RWPE2 (cell line): ENCODE data around the gene TMA7.
"Not testable (repeated sequence)": the region's sequence is repeated elsewhere in the genome, so short reads cannot be mapped to it uniquely, and the experiment has no call there.

ENCODE experiments used
- ATAC-seq: fragments of 200-7000 bp; cut with Tn5 transposase; 3 replicates; pipeline ENCODE4 v1.9.1; 2021; ENCODE audit warnings: low read depth
- DNase-seq: peaks from one replicate; pipeline ENCODE4 v3.0.0-alpha.2; 2020; ENCODE audit warnings: low spot score
- H3K27ac ChIP-seq: fragments of 450-650 bp; 2 replicates; pipeline ENCODE4 v1.5.1; 2017; ENCODE audit warnings: mild to moderate bottlenecking; ENCODE audit not compliant: poor library complexity, severe bottlenecking
- H3K27me3 ChIP-seq: fragments of 250-450 bp; sonication (Bioruptor Pico); 2 replicates; pipeline ENCODE4 v1.5.1; 2021; ENCODE audit warnings: mild to moderate bottlenecking, moderate library complexity; ENCODE audit not compliant: insufficient read depth, poor library complexity, severe bottlenecking
- H3K36me3 ChIP-seq: fragments of 250-450 bp; sonication (Bioruptor Pico); 2 replicates; pipeline ENCODE4 v1.5.1; 2020; ENCODE audit warnings: low read depth, mild to moderate bottlenecking, moderate library complexity
- H3K4me1 ChIP-seq: fragments of 250-450 bp; sonication (Bioruptor Pico); 2 replicates; pipeline ENCODE4 v1.5.1; 2021; ENCODE audit warnings: mild to moderate bottlenecking, moderate library complexity; ENCODE audit not compliant: insufficient read depth, poor library complexity, severe bottlenecking
- H3K4me3 ChIP-seq: fragments of 250-450 bp; sonication (Bioruptor Pico); 2 replicates; pipeline ENCODE4 v1.5.1; 2021; ENCODE audit warnings: mild to moderate bottlenecking, moderate library complexity; ENCODE audit not compliant: severe bottlenecking
- H3K9me3 ChIP-seq: fragments of 250-450 bp; sonication (Bioruptor Pico); 2 replicates; pipeline ENCODE4 v1.5.1; 2021; ENCODE audit warnings: mild to moderate bottlenecking, moderate library complexity; ENCODE audit not compliant: severe bottlenecking
- TF ChIP-seq, protein P1 (sequence below): fragments of 450-650 bp; IDR thresholded peaks from one replicate; pipeline ENCODE4 v1.5.1; 2017; ENCODE audit warnings: mild to moderate bottlenecking, moderate library complexity; ENCODE audit not compliant: poor library complexity, severe bottlenecking

The TMA7 gene

GRCh38 chr3:48398701-48399386 is 41.2 kb upstream of the TMA7 start:
- DNase-seq (no peak), ATAC-seq (no peak)
- Histone ChIP-seq H3K4me3 (no peak overlapping the region), H3K27ac (no peak overlapping the region), H3K4me1 (peaks cover 15% of the 10 kb centered on the region), H3K36me3 (peaks cover 27% of the 10 kb centered on the region), H3K9me3 (no peaks in the 10 kb centered on the region), H3K27me3 (no peaks in the 10 kb centered on the region)
- TF ChIP-seq, protein P1, sequence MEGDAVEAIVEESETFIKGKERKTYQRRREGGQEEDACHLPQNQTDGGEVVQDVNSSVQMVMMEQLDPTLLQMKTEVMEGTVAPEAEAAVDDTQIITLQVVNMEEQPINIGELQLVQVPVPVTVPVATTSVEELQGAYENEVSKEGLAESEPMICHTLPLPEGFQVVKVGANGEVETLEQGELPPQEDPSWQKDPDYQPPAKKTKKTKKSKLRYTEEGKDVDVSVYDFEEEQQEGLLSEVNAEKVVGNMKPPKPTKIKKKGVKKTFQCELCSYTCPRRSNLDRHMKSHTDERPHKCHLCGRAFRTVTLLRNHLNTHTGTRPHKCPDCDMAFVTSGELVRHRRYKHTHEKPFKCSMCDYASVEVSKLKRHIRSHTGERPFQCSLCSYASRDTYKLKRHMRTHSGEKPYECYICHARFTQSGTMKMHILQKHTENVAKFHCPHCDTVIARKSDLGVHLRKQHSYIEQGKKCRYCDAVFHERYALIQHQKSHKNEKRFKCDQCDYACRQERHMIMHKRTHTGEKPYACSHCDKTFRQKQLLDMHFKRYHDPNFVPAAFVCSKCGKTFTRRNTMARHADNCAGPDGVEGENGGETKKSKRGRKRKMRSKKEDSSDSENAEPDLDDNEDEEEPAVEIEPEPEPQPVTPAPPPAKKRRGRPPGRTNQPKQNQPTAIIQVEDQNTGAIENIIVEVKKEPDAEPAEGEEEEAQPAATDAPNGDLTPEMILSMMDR, result no peak

DNA sequence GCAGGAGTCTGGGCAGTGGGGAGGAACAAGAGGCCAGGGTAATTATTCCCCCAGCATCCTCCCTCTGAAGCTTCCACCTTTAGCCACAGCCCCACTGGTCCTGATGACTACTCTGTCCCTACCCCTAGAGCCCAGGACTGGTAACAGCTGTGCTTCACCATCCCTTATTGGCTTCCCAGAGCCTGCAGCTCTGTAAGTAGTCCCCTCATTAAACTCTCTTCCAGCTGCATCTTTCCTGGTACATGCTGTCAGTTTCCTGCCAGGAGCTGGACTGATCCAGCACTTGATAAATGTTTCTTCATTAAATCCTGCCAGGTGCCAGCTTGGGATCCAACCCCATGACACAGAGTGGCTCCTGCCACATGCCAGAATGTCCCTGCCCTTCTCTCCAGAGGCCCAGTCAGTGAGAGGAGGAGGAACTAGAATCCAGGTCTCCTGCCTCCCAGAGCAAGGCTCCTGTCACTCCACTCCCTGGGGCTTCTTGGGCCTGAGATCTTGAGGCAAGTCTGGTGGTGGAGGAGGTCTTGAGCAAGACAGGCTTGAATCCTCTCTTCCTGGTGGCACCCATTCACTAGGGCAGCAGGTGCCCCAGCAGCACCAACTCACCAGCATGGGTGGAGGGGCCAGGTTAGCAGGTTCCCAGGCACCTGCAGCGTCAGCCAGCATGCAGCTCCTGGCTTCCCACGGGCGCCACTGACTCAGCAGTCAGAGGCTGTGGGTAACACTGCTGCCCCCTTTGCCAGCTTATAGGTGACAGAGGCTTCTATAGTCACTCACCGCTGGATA is 40.5 kb upstream of the TMA7 start:
- Histone ChIP-seq H3K27me3 (no peaks in the 10 kb centered on the region), H3K27ac (no peak overlapping the region), H3K9me3 (no peaks in the 10 kb centered on the region), H3K4me3 (no peak overlapping the region), H3K4me1 (peaks cover 15% of the 10 kb centered on the region), H3K36me3 (peaks cover 33% of the 10 kb centered on the region)
- peak; percentile 5; the same call in 1 of the 3 replicates for ATAC-seq
- DNase-seq, result peak; percentile 42
- TF ChIP-seq, protein P1, result no peak

DNA sequence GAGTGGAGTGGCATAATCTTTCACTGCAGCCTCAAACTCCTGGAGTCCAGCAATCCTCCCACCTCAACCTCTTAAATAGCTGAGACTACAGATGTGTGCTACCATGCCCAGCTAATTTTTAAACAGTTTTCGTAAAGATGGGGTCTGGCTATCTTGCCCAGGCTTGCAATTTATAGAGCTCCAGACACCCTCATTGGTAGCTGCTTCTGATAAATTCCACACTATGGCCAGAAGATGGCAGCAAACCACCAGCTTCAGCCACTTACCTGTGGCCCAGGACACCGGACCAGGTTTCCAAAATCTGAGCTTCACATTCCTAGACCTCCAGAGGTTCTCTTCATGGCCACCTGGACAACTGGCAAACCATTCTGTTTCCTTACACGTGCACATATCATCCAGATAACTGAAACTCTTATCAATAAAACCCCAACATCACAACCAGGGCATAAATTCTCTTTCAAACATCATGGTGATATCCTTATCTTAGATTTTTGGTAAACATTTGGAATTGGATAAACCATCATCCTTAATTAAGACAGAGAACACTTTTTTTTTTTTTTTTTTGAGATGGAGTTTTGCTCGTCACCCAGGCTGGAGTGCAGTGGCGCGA is 39.1 kb upstream of the TMA7 start:
- Histone ChIP-seq H3K27me3 (no peaks in the 10 kb centered on the region), H3K4me1 (peaks cover 15% of the 10 kb centered on the region), H3K9me3 (no peaks in the 10 kb centered on the region), H3K36me3 (peaks cover 38% of the 10 kb centered on the region), H3K27ac (peak overlapping the region; percentile 88), H3K4me3 (no peak overlapping the region)
- DNase-seq (no peak), ATAC-seq (peak; percentile 41; the same call in 2 of the 3 replicates)
- TF ChIP-seq, protein P1, result peak; percentile 84

DNA sequence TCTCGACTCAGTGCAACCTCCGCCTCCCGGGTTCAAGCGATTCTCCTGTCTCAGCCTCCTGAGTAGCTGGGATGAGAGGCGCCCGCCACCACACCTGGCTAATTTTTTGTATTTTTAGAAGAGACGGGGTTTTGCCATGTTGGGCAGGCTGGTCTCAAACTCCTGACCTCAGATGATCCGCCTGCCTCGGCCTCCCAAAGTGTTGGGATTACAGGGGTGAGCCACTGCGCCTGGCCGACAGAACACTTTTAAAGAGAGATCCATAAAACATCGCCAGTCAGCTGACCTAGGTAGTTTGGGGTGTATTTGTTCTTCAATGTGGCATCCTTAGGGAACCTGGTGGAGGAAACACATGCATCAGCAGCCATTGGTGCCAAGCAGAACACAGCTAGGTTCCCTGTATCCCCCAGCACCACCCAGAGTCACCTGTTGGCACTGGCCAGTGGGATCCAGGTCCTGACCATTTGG is 38.6 kb upstream of the TMA7 start:
- H3K36me3 ChIP-seq, result peaks cover 43% of the 10 kb centered on the region
- DNase-seq, ATAC-seq, H3K9me3 ChIP-seq, H3K27me3 ChIP-seq, H3K4me3 ChIP-seq: not testable (repeated sequence)
- H3K27ac ChIP-seq, result peak overlapping the region; percentile 88
- H3K4me1 ChIP-seq, result peaks cover 15% of the 10 kb centered on the region

- Histone ChIP-seq H3K4me3 (no peak overlapping the region), H3K36me3 (peaks cover 51% of the 10 kb centered on the region), H3K4me1 (peaks cover 15% of the 10 kb centered on the region), H3K9me3 (no peaks in the 10 kb centered on the region), H3K27ac (peak overlapping the region; percentile 88), H3K27me3 (no peaks in the 10 kb centered on the region)
- peak; percentile 95 for DNase-seq
- peak; percentile 67 for ATAC-seq
- TF ChIP-seq, protein P1, result no peak
Observed at GRCh38 chr3:48402281-48402732, 37.8 kb upstream of the TMA7 start.
